ENCODE results near the gene SPATA7. TPM values are rescaled to one million over a fixed set of nuclear protein-coding genes. Genes with fewer than 3 reads are reported as not detected.

The SPATA7 gene
- total RNA-seq, 1 donor, result 7.5 TPM

DNA sequence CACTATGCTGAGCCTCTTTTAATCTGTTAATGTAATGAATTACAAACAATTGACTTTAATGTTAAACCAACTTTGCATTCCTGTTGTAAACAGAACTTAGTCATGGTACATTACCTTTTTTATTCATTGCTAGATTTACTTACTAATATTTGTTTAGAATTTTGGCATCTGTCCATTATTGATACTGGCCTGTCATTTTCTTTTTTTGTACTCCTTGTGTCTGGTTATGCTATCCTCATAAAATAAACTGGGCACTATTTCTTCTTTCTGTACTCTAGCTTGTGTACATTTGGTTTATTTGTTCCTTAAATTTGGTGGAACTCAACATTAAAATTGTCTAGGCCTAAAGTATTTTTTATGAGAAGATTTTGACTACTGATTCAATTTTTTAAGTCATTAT is 32.1 kb downstream of the SPATA7 start:
- no peak for DNase-seq (ENCODE audit: low read depth in 2 of 3, low spot score in 2 of 3)

DNA sequence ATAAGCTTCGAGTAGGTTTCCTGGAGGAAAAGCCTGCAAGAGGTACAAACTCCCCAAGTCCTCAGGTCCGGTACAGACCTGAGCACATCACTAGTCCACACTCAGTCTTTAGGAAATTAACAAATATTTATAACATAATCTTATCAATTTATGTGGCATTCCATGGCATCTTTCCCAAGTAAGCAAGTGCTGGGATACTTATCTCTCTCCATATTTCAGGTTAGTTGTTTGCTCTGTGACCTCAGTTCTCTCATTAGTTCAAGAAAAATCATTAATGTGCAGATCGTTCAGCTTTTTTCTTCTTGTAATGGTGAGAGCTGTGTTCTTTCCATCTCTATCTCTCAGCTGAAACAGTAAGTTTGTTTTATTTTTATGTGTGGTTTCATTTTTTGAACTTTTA is 34.7 kb downstream of the SPATA7 start:
- DNase-seq (ENCODE audit: low read depth in 2 of 3, low spot score in 2 of 3), result no peak

DNA sequence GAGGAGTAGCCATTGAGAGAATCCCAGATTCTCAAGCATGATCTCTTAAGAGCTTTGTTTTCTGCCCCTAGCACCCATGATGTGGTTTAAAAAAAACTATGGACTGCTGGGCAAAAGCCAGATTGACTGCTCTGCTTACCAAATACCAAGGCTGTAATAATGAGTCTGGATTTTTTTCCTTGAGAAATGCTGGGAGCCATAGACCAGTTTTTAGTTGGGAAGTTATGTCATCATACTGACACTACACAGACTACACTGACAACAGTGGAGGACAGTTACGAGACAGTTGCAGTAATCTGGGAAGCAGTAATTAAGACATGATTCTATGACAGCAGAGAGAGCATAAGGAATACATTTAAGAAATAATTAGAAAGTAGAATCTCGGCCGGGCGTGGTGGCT is 35.8 kb downstream of the SPATA7 start:
- no peak for DNase-seq (ENCODE audit: low read depth in 2 of 3, low spot score in 2 of 3)

DNA sequence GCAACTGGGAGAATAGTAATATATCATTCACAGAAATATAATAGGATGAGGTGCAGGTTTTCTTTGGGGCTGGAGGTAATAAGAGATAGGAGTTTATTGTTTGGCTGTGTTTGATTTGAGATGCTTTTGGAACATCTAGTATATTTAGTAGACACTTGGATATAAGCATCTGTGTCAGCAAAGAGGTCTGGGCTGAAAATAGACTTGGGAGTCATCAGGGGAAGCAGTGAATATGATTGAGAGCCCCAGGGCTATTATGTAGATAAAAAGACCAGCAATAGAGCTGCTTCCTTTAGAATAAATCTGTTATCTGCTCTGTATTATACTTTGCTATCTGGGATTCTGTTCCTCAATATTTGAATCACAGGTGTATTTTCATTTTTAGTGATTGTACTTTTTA is 36.6 kb downstream of the SPATA7 start:
- DNase-seq (ENCODE audit: low read depth in 2 of 3, low spot score in 2 of 3), result no peak

DNA sequence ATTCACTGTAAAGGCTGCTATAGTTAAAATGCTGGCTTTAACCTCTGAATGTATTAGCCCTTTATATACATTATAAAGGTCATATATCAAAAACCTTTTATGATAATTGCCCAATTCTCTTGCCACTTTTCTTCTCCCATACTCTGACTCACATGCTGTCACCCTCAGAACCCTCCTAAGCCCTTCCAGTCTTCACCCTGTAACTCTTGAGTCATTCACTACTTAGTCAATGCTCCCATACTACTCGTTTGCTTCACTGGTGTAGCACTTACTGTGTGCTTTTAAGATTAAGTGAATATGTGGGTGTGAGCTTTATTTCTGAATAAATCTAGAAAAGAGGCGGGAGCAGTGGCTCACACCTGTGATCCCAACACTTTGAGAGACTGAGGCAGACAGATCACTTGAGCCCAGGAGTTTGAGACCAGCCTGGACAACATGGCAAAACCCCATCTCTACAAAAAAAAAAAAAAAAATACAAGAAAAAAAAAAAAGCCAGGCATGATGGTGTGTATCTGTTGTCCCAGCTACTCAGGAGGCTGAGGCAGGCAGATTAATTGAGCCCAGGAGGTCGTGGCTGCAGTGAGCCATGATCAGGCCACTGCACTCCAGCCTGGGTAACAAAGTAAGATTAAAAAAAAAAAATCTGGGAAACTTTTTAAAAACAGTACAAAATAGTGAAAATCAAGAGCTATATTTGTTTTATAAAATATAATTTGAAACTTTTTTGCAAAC is 37.6 kb downstream of the SPATA7 start:
- no peak for DNase-seq (ENCODE audit: low read depth in 2 of 3, low spot score in 2 of 3)

DNA sequence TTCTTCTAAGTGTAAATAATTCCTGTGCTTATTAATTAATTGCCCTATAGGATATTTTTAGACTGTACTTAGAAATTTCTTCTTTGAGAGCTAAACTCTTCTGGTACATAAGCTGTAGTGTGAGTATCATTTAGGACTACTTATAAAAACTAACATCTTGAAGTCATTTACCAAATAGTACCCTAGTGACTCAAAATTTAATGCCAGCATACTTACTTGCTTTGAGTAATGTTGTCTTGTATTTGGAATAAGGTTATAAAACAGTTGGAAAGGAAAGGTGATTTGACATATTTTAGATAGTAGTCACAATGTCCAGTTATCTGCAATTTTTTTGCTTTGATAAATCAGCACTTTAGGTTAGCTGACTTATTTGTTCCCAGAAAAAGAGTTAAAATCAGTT is 39.1 kb downstream of the SPATA7 start:
- no peak for DNase-seq (ENCODE audit: low read depth in 2 of 3, low spot score in 2 of 3)

DNA sequence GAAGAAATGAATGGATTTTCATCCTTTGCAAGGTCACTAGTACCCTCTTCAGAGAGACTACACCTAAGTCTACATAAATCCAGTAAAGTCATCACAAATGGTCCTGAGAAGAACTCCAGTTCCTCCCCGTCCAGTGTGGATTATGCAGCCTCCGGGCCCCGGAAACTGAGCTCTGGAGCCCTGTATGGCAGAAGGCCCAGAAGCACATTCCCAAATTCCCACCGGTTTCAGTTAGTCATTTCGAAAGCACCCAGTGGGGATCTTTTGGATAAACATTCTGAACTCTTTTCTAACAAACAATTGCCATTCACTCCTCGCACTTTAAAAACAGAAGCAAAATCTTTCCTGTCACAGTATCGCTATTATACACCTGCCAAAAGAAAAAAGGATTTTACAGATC is 40.8 kb downstream of the SPATA7 start:
- DNase-seq (ENCODE audit: low read depth in 2 of 3, low spot score in 2 of 3), result no peak

DNA sequence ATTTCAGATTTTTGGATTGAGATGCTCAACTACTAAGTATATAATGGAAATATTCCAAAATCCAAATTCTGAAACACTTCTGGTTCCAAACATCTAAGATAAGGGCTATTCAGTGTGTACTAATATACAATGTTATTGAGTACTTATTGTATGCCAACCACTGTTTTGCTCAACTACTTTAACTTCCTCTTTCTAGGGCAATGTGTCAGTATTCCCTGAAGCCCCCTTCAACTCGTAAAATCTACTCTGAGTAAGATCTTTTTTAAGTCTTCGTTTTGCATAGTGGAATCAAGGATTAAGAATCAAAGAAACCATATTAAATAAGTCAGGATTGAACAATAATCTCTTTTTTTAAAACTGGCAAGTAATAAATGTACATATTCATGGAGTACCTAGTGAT is 45.5 kb downstream of the SPATA7 start:
- no peak for DNase-seq (ENCODE audit: low read depth in 2 of 3, low spot score in 2 of 3)

DNA sequence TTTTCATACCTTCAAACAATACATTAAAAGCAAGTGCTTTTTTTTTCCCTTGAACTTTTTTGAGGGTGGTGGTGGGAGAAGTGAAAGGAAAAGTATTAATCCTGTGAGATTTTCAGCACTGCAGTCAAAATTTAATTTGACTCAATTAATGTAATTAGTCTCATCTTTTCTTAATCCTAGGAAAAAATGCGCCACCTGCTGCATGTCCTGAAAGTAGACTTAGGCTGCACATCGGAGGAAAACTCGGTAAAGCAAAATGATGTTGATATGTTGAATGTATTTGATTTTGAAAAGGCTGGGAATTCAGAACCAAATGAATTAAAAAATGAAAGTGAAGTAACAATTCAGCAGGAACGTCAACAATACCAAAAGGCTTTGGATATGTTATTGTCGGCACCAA is 52.2 kb downstream of the SPATA7 start:
- DNase-seq (ENCODE audit: low read depth in 2 of 3, low spot score in 2 of 3), result no peak

DNA sequence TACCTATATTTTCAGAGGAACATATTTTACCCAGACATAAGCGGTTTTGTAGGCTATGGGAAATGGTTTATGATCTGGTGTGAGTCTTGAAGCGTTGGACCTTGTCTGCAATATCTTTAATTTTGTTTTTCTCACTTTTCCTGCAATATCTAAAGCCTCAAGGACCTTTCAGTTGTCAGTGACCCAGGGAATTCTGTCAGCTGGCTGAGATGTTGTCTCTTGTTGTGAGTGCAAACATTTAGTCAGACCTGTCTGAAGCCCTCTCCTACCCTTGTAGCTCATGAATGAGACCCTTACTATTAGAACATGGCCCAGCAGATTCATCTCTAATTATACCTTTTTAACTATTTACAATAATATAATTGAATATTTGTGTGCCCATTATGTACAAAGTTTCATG is 53.6 kb downstream of the SPATA7 start:
- no peak for DNase-seq (ENCODE audit: low read depth in 2 of 3, low spot score in 2 of 3)

DNA sequence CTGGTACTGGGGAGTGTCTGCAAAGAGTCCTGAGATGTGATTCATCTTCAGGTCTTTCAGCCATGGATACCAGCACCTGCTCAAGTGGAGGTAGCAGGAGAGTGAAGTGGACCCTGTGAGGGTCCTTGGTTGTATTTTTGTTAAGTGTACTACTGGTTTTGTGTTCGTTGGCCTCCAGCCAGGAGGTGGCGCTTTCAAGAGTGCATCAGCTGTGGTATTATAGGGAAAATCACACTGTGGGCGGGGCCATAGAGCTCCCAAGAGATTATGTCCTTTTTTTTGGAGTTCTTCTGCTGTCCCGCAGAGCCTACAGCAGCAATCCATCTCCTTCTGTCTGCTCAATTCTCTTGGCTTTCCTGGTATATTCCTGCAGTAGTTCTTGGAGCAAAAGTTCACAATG is 66.8 kb downstream of the SPATA7 start:
- DNase-seq (ENCODE audit: low read depth in 2 of 3, low spot score in 2 of 3), result no peak

DNA sequence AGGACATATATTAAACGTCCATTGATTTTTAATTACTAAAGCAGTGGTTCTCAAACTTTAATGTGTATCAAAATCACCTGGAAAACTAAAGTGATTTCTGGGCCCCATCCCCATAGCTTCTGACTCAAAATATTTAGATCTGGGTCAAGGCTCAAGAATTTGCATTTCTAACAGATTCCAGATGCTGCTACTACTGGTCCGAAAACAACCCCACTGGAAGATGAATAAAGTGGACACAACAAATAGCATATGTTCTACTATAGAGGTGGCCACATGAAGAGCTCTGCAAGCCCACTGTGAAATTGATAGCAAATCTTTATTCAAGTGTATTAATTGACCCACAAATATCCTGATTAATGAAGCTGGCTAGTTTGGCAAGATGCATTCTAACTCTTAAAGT is 69.4 kb downstream of the SPATA7 start:
- DNase-seq (ENCODE audit: low read depth in 2 of 3, low spot score in 2 of 3), result no peak

DNA sequence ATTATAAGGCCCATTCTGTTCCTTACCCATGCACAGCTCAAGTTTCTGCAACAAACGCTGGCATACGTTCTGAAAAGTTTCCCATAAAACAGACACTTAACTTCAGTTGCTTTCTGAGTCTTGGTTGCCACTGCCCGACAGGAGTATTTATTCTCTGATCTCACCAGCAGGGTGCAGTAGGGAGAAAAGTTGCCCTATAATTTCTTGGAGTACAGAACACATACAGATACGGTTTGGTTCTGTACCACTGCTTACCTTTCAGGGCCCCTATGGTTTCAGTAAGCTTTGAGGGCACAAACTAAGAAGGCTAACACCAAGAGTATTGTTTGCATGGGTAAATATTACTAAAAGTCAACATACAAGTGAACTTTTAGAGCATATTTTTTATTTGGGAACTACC is 77.9 kb downstream of the SPATA7 start:
- peak in 1 of 3 donors; percentile 8 for DNase-seq (ENCODE audit: low read depth in 2 of 3, low spot score in 2 of 3)

DNA sequence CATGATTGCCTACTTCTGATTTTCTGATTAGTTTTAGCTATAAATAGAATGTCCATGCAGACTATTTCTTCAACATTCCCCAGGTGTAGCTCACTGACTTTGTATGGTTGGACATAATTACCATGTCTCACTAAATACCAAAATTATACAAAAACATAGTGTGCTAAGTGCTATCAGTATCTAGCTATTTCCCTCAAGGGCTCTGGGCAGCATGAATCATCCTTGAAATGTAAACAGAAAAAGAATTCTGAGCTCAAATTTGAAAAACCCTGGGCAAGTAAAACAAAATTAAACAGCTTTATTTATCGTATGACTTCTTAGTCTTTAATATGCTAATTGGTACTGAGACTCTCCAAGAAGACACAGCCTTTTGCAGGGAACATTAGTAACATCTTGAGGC is 82.9 kb downstream of the SPATA7 start:
- DNase-seq (ENCODE audit: low read depth in 2 of 3, low spot score in 2 of 3), result no peak

DNA sequence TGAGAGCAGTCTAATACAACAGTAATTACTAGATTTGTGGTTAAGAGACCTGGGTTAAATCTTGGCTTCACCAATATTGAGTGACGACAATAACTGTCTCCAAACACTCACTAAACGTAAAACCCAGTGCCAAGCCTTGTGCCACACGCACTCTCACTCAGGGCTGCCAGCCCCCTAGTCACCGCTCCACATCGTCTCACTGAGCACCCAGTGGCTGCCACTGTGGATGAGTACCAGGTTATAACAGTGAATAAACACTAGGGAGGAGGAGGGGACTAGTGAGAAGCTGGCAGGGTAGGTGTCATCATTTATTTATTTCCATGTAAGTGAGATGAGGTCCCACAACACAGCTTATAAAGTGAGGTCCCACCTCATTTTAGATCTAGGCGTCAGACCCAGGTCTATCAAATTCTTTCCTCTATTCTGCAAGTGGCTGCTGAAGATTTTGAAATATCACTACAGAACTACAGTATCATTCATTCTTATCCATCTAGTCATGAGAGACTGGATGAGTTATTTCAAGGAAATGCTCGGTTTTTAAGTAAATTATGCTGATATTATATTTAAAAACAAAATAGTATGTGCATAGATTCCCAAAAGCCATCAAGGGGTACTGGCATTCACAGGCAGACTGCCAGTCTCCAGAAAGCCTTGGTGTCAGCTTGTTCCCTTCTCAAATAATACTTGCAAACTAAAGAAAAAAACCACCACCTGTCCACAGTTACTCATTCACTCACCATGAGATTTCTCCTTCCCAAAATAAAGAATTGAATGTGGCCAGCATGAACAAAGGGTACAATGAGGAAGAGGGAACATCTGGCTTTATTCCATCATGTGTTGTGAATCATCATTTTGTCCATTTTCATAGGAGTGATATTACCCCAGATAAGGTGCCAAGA is 85.3 kb downstream of the SPATA7 start:
- DNase-seq (ENCODE audit: low read depth in 2 of 3, low spot score in 2 of 3), result no peak

DNA sequence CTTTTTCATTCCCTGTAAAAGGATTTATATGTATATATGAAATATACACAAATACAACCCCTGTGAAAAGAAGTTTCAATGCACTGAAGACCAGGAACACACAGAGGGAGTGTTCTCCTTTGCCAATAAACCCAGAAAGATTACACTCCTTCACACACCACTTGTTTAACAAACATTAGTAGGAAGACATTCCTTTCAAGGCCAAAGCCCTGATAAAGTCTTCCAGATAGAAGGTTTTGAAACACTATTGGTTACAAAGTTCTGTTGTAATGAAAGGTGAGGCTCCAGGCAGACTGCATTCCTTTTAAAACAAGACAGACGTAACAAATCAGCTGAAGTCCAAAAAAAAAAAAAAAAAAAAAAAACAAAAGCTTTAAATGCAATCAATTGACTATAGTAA is 88.3 kb downstream of the SPATA7 start:
- no peak for DNase-seq (ENCODE audit: low read depth in 2 of 3, low spot score in 2 of 3)

DNA sequence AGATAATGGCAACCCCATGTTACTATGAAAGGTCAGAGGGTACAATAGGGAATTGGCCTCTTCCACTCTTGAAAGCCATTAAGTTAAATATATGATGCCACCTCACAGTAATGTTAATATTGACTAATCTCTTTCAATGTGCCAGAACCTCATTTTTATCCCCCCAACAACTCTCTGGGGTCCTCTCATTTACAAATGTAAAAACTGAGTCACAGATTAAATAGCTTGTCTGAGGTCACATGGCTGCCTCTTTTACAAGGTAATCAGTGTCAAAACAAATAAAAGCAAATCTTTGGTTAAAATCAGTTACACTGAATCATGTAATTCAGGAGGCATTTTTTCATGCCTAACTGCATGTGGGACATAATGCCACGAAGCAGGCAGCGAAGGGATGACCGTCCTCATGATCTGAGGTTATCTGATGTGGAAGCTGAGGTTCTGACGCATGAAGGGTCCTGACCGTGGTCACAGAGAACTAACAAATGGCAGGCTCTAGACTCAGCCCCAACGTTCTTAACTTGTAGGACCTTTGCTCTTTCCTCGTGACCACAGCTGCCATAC is 90.8 kb downstream of the SPATA7 start:
- no peak for DNase-seq (ENCODE audit: low read depth in 2 of 3, low spot score in 2 of 3)

DNA sequence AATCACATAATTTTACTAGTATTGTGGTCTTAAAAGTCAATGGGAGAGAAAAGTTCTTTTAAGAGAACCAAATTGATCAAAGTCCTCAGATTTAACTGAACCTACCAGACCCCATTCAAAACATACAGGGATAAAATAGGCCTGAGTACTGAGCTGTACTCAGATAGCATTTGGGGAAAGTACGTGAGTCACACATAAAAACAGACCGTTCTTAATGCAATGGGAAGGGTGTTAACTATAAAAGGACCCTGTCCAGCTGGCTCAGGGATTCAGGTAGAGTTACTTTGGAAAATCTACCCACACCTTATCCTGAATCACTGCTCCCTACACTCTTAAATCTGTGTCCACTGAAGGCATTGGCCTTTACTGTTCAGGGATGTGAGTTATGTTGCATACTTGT is 91.4 kb downstream of the SPATA7 start:
- DNase-seq (ENCODE audit: low read depth in 2 of 3, low spot score in 2 of 3), result no peak

DNA sequence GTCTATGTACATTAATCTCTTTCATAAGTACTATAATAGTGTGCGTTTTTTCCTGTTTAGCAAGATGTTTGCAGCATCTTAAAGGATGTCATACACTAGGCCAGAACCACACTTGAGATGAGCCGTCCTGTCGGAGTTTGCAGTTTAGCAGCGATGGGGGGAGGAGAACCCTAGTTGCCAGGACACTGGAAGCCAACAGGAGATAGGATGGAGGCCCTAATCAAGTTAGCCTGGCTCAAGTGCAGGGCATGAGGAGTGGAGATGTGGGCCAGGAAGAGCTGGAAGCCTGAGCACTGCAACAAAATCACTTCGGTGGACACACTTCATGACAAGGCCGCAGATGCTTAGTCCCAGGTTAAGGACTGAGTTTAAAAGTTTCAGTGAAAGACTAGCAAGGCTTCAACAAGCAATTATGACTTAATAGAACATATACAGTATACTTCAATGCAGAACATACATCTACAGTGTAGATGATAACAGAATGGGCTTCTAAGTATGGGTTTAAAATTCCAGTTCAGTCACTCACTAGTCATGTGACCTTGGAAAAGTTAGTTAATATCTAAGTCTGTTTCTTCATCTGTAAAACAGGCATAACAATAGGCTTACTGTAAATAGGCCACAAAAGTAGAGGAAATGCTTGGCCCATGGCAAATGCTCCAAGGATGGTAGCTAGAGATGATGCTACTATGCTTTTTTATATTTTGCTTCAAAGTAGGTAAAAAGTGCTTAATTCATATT is 92.2 kb downstream of the SPATA7 start:
- DNase-seq (ENCODE audit: low read depth in 2 of 3, low spot score in 2 of 3), result no peak

DNA sequence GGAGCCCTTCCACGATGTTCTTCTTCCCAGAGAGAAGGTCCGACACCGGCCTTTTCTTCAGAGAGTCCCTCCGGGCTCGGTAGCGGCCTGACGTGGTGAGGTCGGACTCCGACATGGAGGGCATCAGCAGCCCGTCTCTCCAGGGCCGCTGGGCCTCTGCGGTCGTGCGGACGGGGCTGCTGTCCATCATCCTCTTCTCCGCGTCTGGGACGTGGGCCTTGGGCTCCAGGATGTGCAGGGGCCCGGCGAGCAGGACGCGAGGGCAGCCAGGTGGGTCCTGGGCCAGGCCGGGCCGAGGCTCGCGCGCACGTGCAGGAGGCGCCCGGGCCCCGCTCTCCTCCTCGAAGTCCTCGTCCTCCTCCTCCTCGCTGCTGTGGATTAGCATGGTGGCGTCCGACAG is 93.5 kb downstream of the SPATA7 start:
- DNase-seq (ENCODE audit: low read depth in 2 of 3, low spot score in 2 of 3), result no peak

DNA sequence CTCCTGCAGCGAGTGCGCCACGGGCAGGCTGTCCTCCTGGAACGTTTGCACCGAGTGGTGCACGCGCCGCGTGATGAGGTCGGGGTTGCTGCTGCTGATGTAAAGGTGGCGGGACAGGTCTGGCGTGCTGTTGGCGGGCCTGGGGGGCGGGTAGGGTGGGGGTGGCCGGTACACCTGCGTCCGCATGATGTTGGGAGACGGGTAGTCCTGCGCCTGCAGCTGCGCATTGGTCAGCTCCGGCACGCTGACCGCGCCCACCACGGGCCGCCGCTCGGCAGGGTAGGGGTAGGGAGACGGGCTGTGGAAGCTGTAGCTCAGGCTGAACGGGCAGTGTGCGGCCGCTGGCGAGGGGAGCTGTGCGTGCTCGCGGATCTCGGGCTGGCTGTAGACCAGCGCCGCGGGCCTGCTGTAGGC is 94.1 kb downstream of the SPATA7 start:
- DNase-seq (ENCODE audit: low read depth in 2 of 3, low spot score in 2 of 3), result no peak

Data from hematopoietic multipotent progenitor cell (in vitro differentiated cells).